GF-D8 (cell line): ENCODE data around the gene ANP32A.
"Not testable (repeated sequence)": the region's sequence is repeated elsewhere in the genome, so short reads cannot be mapped to it uniquely, and the experiment has no call there.

Experiments used
- DNase-seq: peaks from one replicate; lab custom pipeline; 2025; lab: John Stamatoyannopoulos, UW

The ANP32A gene

DNA sequence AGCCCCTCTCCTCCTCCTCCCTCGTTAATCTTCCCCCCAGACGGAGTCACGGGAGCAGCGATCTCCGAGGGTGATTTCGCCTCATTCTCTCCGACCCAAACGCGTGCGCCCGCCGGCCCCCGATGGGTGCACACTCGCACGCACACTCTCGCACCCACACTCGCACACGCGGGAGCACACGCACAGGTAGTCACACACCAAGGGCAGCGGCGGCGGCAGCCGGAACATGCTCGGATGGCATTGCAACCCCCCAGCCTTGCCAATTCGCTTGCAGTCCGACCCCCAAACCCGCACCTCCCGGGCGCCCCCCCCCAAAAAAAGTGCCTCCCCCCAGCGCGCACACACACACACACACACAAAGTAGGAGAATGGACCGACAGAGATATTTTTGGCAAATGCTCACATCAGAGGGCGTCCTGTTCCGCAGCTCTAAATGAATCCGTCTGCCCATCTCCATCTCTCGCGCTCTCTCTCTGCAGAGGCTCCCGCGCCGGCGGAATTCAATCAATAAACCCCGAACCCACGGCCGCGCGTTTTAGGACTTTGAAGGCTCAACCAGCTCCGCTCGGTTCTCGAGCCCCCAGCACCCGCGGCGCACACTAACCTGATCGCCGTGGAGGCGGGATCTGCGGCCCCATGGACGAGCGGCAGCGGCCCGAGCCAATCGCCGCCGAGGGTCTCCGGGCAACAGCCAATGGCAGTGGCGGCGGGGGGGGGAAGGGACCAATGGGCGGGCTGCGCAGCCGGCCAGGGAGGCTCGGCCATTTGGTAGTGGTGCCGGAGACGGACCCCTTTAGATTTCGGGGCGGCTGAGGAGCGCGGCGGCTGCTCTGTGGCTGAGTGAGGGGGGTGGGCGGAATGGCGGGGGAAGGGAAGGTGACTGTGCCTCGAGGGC lies at the start of gene ANP32A:
Gene ANP32A, minus strand, starts transcription at position 601 of the 895 bp plus-strand sequence. Its CDS starts 144 bp downstream, at position 457.
- DNase-seq: peak; percentile 77

DNA sequence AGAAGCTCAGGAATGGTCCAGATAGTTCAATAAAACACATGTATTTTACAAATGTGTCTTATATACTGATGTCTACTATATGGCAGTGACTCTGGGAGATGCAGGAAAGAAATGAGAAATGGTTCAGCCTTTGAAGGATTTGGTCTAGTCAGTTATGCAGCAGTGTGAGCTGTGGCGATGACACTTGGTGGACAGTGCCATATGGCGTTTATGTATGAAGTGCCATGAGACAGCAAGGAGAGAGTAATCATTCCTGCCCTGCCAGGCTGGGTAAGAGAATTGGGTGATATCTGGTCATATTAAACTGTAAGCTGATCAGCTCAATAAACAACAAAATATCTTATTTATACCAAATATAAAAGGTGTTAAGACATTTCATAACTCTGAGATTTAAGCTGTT lies 47.6 kb upstream of the ANP32A start:
- no peak for DNase-seq

DNA sequence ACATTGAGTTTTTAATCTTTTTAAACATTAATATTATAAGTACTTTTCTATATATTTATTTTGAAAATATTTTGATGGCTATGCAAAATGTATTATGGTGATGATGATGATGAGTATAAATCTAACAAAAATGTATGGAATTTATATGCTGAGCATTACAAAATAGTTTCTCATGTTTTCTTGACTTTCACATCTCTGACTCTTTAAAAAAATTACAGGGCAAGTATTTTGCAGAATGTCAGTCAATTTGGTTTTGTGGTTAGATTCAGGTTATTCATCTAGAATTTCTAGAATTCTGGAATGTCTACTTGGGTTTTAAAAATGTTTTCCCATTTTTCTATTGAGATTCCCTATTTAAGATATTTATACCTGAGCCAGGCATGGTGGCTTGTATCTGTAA lies 41.7 kb upstream of the ANP32A start:
- no peak for DNase-seq

DNA sequence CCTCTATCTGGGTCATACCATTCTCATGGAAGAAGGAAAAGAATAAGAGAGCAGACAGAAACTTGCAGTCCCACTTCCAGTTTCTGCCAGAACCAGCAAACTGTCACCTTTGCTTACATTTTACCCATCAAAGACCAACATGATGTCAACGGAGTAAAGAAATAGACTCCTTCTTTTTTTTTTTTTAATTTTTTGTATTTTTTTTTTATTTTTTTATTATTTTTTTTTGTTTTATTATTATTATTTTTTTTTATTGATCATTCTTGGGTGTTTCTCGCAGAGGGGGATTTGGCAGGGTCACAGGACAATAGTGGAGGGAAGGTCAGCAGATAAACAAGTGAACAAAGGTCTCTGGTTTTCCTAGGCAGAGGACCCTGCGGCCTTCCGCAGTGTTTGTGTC lies 38.0 kb upstream of the ANP32A start:
- DNase-seq: not testable (repeated sequence)

DNA sequence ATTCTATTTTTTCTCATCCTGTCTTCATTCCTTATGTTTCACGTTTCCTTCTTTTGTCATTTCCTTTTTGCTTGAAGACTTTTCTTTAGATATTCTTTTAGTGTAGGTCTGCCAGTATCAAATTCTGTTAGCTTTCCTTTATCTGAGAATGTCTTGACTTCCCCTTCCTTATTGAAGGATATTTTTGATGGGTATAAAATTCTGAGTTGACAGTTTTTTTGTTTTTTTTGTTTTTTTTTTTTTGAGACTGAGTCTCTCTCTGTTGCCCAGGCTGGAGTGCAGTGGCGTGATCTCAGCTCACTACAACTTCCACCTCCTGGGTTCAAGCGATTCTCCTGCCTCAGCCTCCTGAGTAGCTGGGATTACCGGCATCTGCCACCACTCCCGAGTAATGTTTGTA lies 36.7 kb upstream of the ANP32A start:
- DNase-seq: not testable (repeated sequence)

DNA sequence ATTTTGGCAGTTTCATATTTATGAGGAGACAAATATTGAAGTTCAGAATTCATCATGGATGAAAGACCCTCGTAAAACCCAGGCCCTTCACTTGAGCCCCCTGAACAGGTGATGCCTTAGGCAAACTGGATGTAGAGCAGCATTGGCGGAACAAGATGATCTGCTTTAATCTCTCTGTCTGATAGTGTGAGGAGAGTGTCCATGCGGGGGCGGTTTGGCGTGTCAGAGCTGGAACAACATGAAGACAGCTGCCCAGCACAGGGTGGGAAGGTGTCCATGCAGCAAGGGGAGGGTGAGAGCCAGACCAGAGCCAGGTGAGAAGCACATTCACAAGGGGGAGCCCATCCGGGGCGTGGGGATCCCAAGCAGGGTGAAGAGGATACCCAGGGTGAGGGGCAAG lies 31.8 kb upstream of the ANP32A start:
- no peak for DNase-seq

DNA sequence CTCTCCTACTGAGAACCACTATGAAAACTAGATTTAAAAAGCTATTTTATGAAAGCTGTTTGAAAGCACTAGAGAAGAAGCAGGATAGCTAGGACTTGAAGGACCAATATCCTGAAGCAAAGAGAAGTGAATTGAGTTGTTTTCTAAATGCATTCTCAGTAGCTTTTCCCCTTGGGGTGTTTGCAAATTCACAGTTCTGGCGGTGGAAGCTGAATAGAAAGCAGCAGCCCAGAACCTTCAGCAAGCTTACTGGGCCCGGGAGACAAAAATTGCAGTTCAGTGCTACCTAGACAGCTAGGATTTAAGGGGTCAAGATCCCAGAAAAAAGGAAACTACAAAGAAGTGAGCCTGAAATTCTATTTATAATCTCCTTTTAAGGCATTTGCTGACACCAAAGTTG lies 31.3 kb upstream of the ANP32A start:
- DNase-seq: no peak

DNA sequence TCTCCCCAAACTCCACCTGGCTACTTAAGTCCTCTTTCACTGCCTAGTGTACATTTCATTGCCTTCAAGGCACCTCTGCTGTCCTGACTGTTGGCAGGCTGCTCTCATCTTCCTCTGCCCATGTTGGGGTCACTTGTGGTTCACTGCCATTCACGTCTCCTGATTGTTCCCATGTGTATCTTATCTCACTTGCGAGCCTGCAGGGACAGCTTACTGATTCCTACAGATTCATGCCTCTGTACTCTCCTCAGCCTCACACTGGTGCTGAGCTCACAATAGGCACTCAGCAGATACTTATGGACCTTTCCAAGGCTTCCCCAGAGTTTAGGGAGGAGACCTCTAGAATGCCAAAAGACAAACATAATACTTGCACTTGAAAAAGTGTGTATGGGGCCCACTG lies 28.8 kb upstream of the ANP32A start:
- DNase-seq: no peak

DNA sequence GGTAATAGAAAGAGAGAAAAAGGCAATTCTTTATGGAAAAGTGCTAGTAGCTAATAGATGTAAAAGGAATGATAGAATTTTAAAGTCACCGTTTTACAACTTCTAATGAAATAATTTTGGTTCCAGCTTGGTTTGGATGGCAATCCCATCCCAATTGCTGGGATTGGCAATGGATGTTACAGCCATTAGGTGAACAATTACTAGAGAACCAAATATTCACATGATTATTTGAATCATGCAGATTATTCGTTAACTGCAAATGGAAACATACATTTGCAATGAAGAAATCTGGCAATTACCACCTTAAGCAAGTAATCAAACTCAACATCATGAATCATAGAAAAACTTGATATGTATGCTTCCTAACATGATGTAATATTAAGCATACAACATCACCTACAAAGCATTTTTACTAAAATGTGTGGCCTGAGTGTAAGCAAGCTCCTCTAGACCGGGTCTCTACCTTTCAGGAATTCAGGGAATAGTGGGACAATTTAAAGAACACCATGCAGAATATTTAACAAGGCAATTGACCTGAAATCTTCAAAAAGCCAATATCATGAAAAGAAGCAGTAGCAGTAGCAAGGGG lies 26.2 kb upstream of the ANP32A start:
- no peak for DNase-seq

DNA sequence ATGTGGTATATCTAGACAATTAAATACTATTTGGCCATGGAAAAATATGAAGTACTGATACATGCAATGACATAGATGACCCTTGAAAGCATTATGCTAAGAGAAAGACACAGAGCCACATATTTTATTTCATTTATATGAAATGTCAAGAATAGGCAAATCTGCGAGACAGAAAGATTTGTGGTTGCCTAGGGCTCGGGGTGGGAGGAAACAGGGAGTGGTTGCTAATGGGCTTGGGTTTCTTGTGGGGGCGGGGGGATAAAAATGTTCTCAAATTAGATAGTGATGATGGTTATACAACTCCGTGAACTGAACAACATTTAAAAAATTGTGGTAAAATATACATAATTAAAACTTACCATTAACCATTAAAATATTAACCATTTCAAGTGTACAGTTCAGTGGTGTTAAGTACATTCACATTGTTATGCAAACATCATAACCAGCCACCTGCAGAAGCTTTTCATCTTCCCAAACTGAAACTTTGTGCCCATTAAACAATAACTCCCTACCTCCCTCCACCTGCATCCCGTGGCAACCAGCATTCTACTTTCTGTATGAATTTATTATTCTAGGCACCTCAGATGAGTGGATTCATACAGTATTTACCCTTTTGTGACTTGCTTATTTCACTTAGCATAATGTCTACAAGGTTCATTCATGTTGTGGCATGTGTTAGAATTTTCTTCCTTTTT lies 24.3 kb upstream of the ANP32A start:
- no peak for DNase-seq

DNA sequence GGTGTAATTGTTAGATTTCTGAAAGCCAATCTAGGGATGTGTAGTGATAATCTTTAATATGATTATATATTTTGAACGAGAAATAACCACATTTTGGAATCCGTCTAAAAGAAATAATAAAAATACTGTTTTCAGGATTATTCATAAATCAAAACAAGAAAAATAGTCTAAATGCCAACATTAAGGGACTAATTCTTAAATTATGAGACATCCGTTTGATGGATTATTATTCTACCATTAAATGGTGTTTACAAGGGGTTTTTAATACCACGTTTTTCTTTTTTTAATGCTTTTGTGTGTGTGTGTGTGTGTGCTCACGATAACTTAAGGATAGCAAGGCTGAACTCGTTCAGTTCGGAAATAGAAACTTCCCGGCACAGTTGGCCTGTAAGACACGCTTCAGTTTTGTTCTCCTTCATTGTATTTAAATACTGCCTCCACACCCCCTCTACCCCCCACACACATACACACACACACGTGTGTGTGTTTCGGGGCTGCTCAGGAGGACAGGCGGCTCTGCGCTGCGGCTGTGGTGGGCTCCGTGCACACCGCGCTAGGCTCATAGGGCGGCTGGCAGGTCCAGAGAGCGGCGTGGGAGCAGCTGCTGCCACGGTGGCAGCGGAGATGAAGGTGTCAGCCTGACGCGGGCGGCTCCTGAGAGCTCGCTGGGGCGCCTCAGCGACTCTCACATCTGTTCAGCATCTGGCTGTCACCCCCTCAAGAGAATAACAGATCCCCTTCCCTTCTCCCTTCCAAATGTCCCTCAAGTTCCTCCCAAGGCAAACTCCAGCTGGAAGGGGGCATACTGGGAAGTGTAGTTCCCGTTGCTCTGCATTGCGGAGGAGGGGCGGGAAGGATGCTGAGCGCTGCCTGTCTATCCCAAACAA lies 23.0 kb upstream of the ANP32A start:
- DNase-seq: no peak

DNA sequence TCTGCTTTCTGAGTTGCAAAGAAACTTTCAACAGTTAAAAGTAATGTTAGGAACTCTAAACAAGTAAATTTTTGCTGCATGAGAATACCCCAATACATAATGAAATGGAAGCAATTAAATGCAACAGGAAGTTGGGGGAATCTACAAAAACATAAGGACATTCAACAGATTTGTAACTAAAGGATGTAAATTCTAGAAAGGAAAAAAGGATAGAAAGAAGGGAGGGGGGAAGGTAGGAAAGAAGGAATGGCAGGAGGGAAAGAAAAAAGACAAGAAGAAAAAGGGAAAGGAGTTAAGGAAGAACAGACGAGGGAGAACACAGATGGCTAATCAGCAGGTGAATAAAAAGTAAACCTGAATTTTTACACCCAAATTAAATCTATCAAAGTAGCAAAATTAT lies 22.3 kb upstream of the ANP32A start:
- DNase-seq: no peak

DNA sequence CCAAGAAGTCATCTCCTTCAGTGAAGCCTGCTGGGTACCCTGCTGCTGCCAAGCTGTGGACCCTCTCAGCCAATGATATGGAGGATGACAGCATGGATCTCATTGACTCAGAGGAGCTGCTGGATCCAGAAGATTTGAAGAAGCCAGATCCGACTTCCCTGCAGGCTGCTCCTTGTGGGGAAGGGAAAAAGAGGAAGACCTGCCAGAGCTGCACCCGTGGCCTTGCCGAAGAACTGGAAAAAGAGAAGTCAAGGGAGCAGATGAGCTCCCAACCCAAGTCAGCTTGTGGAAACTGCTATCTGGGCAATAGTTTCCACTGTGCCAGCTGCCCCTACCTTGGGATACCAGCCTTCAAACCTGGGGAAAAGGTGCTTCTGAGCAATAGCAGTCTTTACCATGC lies 13.7 kb upstream of the ANP32A start:
- DNase-seq: no peak

DNA sequence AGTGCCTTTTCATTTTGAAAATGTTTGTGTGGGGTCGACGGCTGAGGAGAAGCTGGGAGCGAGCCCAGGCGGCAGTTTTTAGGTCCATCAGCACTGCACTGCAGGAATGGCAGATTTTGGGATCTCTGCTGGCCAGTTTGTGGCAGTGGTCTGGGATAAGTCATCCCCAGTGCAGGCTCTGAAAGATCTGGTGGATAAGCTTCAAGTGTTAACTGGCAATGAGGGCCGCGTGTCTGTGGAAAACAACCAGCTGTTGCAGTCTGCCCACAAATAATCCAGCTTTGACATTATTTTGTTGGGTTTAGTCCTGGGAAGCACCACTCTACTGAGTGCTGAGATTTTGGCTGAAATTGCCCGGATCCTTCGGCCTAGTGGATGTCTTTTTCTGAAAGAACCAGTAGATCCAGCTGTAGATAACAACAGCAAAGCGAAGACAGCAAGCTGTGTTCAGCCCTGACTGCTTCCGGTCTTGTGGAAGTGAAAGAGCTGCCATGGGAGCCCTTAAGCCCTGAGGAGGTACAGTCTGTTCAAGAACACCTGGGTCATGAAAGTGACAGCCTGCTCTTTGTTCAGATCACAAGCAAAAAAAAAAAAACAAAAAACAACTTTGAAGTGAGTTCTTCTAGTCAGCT lies 13.1 kb upstream of the ANP32A start:
- DNase-seq: no peak

DNA sequence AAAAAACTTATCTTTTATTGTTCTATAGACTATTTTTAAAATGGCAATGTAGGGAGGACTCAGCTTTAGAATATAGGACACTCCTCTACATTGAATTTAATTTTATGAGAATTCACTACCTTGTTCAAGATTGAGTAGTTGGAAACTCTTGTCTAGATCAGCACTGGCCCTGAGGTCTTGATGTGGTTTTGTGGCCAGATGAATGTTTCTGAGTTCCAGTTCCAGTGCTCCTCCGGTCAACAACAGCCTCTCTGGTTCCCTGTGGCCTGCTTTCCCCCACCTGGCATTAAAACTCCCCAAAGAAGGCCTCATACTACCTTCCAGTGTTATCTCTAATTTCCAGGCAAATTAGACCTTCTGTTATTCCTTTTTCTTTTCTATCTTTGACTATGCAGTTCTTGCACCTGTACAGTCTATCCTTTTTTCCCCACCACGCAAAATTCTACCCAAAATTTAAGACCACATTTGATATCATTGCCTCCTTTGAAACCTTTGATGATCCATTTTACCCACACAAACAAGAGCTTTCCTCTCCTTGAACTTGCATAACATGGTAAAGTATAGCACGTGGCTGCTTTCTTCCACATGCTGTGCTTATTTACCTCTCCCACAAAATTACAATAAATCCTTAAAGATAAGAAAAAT lies 9.6 kb upstream of the ANP32A start:
- no peak for DNase-seq

DNA sequence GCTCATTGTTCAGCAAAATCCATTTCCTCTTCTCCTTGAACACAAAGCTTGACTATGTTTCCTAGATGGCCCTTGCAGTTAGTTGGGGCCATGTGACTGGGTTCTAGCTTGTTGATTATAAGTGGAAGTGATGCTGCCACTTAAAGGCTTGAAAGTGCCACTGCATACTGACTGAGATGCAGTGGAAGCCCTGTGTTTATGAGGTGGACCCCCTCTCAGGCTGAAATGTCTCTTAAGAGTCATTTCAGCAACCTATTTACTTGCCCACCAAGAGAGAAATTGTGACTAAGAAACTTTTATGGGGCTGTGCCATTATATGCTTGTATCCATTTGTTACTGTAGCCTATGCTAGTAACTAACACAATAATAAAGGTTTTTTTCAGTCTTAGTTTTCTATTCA lies 8.4 kb upstream of the ANP32A start:
- peak; percentile 36 for DNase-seq

DNA sequence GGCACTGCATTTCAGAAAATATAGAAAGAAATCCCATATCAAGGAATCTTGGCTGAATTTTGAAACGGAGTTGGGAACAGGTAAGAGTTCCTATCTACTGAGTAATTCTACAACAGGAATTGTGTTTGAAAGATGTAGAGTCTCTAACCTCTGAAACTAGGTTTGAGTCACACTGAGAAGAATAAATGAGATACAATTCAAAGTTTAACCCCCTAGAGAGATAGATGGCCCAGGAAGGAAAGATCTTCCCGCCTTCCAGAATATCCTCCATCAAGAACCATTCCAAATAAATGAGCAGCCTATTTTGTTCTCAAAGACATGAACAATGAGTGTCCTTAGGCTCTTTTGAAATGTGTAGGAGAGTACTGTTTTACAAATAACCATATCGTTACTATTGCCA lies 2.9 kb upstream of the ANP32A start:
- no peak for DNase-seq

DNA sequence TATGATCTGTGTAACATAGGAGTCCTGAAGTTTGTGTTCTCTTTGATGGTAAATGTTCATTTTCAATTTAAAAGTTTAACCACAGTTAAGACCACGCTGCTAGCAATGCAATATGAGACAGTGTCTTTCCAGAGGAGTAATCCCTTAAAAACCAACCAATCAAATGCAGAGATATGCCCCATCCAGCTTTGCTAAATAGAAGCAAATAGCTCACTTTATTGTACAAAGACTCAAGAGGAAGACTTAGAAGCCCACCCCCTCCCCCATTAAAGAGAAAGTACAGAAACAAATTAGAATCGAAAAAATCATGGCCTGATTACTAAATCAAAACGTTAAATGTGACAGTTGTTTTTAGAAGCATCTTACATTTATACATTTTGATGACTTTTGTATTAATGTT lies 2.1 kb upstream of the ANP32A start:
- no peak for DNase-seq

DNA sequence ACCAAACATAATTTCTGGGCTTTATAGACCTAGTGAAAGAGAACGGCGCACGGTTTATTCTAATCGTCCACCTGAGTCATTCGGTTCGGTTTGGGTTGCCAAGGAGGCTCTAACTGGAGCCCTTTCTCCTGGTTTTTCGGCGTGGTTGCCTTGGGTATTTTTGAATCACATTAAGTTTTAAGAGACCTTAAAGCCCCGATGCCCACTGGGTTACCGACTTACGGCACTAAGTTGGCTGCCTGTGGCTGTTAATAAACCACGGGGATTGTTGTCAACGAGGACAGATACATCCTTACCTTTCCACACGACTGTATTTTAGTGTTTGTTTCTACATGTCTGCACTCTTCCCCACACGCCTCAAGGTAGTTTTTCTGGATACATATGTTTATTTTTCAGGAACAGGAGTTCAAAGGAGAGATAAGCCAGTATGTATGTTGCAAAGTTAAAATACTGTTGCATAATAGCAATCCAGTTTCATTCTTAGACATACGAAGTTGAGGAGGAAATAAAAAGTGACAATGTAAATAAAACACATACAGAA lies 1.2 kb upstream of the ANP32A start:
- DNase-seq: peak; percentile 18

DNA sequence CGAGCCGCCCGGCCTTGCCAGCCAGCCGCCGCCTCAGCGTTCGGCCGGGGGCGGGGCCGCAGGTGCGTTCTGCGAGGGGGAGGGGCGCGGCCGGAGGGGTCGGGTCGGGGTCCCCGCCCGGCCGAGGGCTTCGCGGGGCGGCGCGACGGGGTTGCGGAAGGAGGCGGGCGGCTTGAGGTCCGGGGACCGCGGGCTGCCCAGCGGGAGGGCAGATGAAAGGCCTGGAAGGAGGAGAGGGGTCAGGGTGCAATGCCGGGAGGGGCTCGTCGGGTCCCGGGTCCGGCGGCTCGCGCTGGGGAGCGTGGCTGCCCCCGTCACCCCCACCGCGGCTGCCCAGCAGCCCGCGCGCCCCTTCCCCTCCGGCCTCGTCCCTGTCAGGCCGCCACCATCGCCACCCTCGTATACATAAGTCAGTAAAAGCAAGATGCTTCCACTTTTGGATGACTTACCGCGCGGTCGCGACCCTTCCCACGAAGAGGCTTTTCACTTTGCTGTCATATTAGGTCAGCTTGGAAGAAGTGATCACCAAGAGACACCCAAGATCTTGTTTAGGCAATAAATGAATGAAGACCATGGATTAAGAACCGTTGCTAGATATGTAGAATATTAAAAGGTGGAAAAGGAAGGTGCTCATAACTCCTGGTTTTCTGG lies 620 bp upstream of the ANP32A start:
- DNase-seq: no peak
